ENCODE results near the gene PHF8. TPM values are rescaled to one million over a fixed set of nuclear protein-coding genes. Genes with fewer than 3 reads are reported as not detected.

PHF8 gene
- total RNA-seq = 18.1 and 22.4 TPM in 2 replicates

GRCh38 chrX:54044126-54044876 is at the start of gene PHF8:
TSS of gene PHF8 (minus strand) at chrX:54044473. CDS start at chrX:54042728, 1,745 bp downstream.
- no peak for TF ChIP-seq CTCF (IDR thresholded peaks at IDR 0.05; ENCODE audit: extremely low read depth, low read depth, low read length)
- Histone ChIP-seq H3K27me3 (ENCODE audit: insufficient read depth, low read length) (no peaks in the 10 kb centered on the region), H3K36me3 (ENCODE audit: insufficient read depth, low read length) (peaks cover 5% of the 10 kb centered on the region), H3K27ac (ENCODE audit: low read depth, low read length) (peak within 1 kb of the TSS; percentile 77), H3K4me2 (ENCODE audit: insufficient read depth, low read length) (peak within 1 kb of the TSS; percentile 87), H3K4me3 (ENCODE audit: insufficient read depth, low read length) (peak within 1 kb of the TSS; percentile 77), H3K79me2 (ENCODE audit: insufficient read depth, low read length) (peaks cover 8% of the 10 kb centered on the region), H4K20me1 (ENCODE audit: insufficient read depth, low read length) (no peaks in the 10 kb centered on the region), H3K9me3 (ENCODE audit: low read depth, low read length) (no peaks in the 10 kb centered on the region), H2AFZ (ENCODE audit: low read length) (peak within 1 kb of the TSS; percentile 91), H3K4me1 (ENCODE audit: insufficient read depth, low read length) (peaks cover 3% of the 10 kb centered on the region)
- DNase-seq (ENCODE audit: insufficient read length, low spot score, missing footprints) = peak; percentile 90

- Histone ChIP-seq H3K4me2 (ENCODE audit: insufficient read depth, low read length) (no peak overlapping the region), H3K9me3 (ENCODE audit: low read depth, low read length) (no peaks in the 10 kb centered on the region), H3K27me3 (ENCODE audit: insufficient read depth, low read length) (no peaks in the 10 kb centered on the region), H3K27ac (ENCODE audit: low read depth, low read length) (no peak overlapping the region), H4K20me1 (ENCODE audit: insufficient read depth, low read length) (no peaks in the 10 kb centered on the region), H3K36me3 (ENCODE audit: insufficient read depth, low read length) (no peaks in the 10 kb centered on the region), H2AFZ (ENCODE audit: low read length) (no peak overlapping the region), H3K4me3 (ENCODE audit: insufficient read depth, low read length) (no peak overlapping the region), H3K79me2 (ENCODE audit: insufficient read depth, low read length) (no peaks in the 10 kb centered on the region), H3K4me1 (ENCODE audit: insufficient read depth, low read length) (no peaks in the 10 kb centered on the region)
- DNase-seq (ENCODE audit: insufficient read length, low spot score, missing footprints) = no peak
- TF ChIP-seq CTCF (IDR thresholded peaks at IDR 0.05; ENCODE audit: extremely low read depth, low read depth, low read length) = no peak
Observed at GRCh38 chrX:54093571-54093970, 49.3 kb upstream of the PHF8 start.

GRCh38 chrX:54093159-54093558 is 48.9 kb upstream of the PHF8 start:
- Histone ChIP-seq H3K4me1 (ENCODE audit: insufficient read depth, low read length) (no peaks in the 10 kb centered on the region), H2AFZ (ENCODE audit: low read length) (no peak overlapping the region), H3K36me3 (ENCODE audit: insufficient read depth, low read length) (no peaks in the 10 kb centered on the region), H3K4me3 (ENCODE audit: insufficient read depth, low read length) (no peak overlapping the region), H3K27me3 (ENCODE audit: insufficient read depth, low read length) (no peaks in the 10 kb centered on the region), H3K4me2 (ENCODE audit: insufficient read depth, low read length) (no peak overlapping the region), H3K9me3 (ENCODE audit: low read depth, low read length) (no peaks in the 10 kb centered on the region), H4K20me1 (ENCODE audit: insufficient read depth, low read length) (no peaks in the 10 kb centered on the region), H3K79me2 (ENCODE audit: insufficient read depth, low read length) (no peaks in the 10 kb centered on the region), H3K27ac (ENCODE audit: low read depth, low read length) (no peak overlapping the region)
- TF ChIP-seq CTCF (IDR thresholded peaks at IDR 0.05; ENCODE audit: extremely low read depth, low read depth, low read length) = no peak
- no peak for DNase-seq (ENCODE audit: insufficient read length, low spot score, missing footprints)

- Histone ChIP-seq H3K4me3 (ENCODE audit: insufficient read depth, low read length) (no peak overlapping the region), H3K36me3 (ENCODE audit: insufficient read depth, low read length) (no peaks in the 10 kb centered on the region), H4K20me1 (ENCODE audit: insufficient read depth, low read length) (no peaks in the 10 kb centered on the region), H3K9me3 (ENCODE audit: low read depth, low read length) (no peaks in the 10 kb centered on the region), H3K27me3 (ENCODE audit: insufficient read depth, low read length) (no peaks in the 10 kb centered on the region), H2AFZ (ENCODE audit: low read length) (no peak overlapping the region), H3K79me2 (ENCODE audit: insufficient read depth, low read length) (no peaks in the 10 kb centered on the region), H3K4me1 (ENCODE audit: insufficient read depth, low read length) (no peaks in the 10 kb centered on the region), H3K27ac (ENCODE audit: low read depth, low read length) (no peak overlapping the region), H3K4me2 (ENCODE audit: insufficient read depth, low read length) (no peak overlapping the region)
- DNase-seq (ENCODE audit: insufficient read length, low spot score, missing footprints) = no peak
- TF ChIP-seq CTCF (IDR thresholded peaks at IDR 0.05; ENCODE audit: extremely low read depth, low read depth, low read length) = no peak
Observed at GRCh38 chrX:54090880-54091279, 46.6 kb upstream of the PHF8 start.

Measured in osteoblast (primary cell).